ENCODE data around the gene ANO6. TPM values are rescaled to one million over a fixed set of nuclear protein-coding genes. Genes with fewer than 3 reads are reported as not detected.

ANO6 gene
- polyA plus RNA-seq, 1 donor (not counting 4 experiments of a cell fraction or from before 2014, with no cell fraction given) = 64.3 TPM

GRCh38 chr12:45296046-45296586, 80.2 kb downstream of the ANO6 start:
- no peak for DNase-seq (ENCODE audit: low read depth, low spot score)
- peaks cover 63% of the 10 kb centered on the region for H3K79me2 ChIP-seq (ENCODE audit: control insufficient read depth, insufficient read depth, low read length)
- no peaks in the 10 kb centered on the region for H3K36me3 ChIP-seq (ENCODE audit: control insufficient read depth in 2 of 2, extremely low read depth in 1 of 2, insufficient read depth in 2 of 2, low read length in 2 of 2)
- peak; percentile 5 for FAIRE-seq
- H3K27me3 ChIP-seq (ENCODE audit: control insufficient read depth, extremely low read depth, insufficient read depth, low read length) = no peaks in the 10 kb centered on the region
- dilution Hi-C loops (cut with MboI; ENCODE audit: extremely low pct_ligation_motif_present, low sequenced_read_pairs) = no loop called here
- H3K4me3 ChIP-seq (ENCODE audit: control insufficient read depth in 2 of 3, extremely low read depth in 1 of 3, insufficient read depth in 2 of 3, low read depth in 1 of 3, low read length in 3 of 3) = no peak overlapping the region
- no peak overlapping the region for H3K4me2 ChIP-seq (ENCODE audit: control insufficient read depth, extremely low read depth, insufficient read depth, low read depth, low read length)
- no peaks in the 10 kb centered on the region for H4K20me1 ChIP-seq (ENCODE audit: control insufficient read depth, extremely low read depth, insufficient read depth, low read length)
- TF ChIP-seq CTCF (optimal IDR thresholded peaks at IDR 0.05 in 1 of 3, IDR thresholded peaks at IDR 0.05 in 1 of 3, conservative IDR thresholded peaks at IDR 0.05 in 1 of 3; ENCODE audit: extremely low read depth in 1 of 3, insufficient read depth in 2 of 3, low read length in 3 of 3) (no peak), EZH2 (IDR thresholded peaks at IDR 0.05; ENCODE audit: low read length) (no peak)
- no peaks in the 10 kb centered on the region for H3K9me1 ChIP-seq (ENCODE audit: control insufficient read depth, extremely low read depth, insufficient read depth, low read length)
- H3K9me3 ChIP-seq (ENCODE audit: control insufficient read depth, low read depth, low read length) = no peaks in the 10 kb centered on the region
- no peak overlapping the region for H2AFZ ChIP-seq (ENCODE audit: control insufficient read depth, low read length)
- H3K9ac ChIP-seq (ENCODE audit: control insufficient read depth, extremely low read depth, insufficient read depth, low read length) = no peak overlapping the region
- H3K27ac ChIP-seq (ENCODE audit: control insufficient read depth, insufficient read depth, low read length) = no peak overlapping the region
- peaks cover 27% of the 10 kb centered on the region for H3K4me1 ChIP-seq (ENCODE audit: control insufficient read depth, extremely low read depth, insufficient read depth, low read length)

GRCh38 chr12:45298047-45298446, 82.2 kb downstream of the ANO6 start:
- FAIRE-seq (no peak), DNase-seq (ENCODE audit: low read depth, low spot score) (no peak)
- Histone ChIP-seq H3K27me3 (ENCODE audit: control insufficient read depth, extremely low read depth, insufficient read depth, low read length) (no peaks in the 10 kb centered on the region), H3K4me2 (ENCODE audit: control insufficient read depth, extremely low read depth, insufficient read depth, low read depth, low read length) (no peak overlapping the region), H2AFZ (ENCODE audit: control insufficient read depth, low read length) (no peak overlapping the region), H3K79me2 (ENCODE audit: control insufficient read depth, insufficient read depth, low read length) (peaks cover 66% of the 10 kb centered on the region), H3K9me1 (ENCODE audit: control insufficient read depth, extremely low read depth, insufficient read depth, low read length) (no peaks in the 10 kb centered on the region), H3K9ac (ENCODE audit: control insufficient read depth, extremely low read depth, insufficient read depth, low read length) (no peak overlapping the region), H3K4me3 (ENCODE audit: control insufficient read depth in 2 of 3, extremely low read depth in 1 of 3, insufficient read depth in 2 of 3, low read depth in 1 of 3, low read length in 3 of 3) (no peak overlapping the region), H3K36me3 (ENCODE audit: control insufficient read depth in 2 of 2, extremely low read depth in 1 of 2, insufficient read depth in 2 of 2, low read length in 2 of 2) (peaks cover 0 to 3% of the 10 kb centered on the region in 2 experiments), H3K27ac (ENCODE audit: control insufficient read depth, insufficient read depth, low read length) (no peak overlapping the region), H3K4me1 (ENCODE audit: control insufficient read depth, extremely low read depth, insufficient read depth, low read length) (peaks cover 27% of the 10 kb centered on the region), H4K20me1 (ENCODE audit: control insufficient read depth, extremely low read depth, insufficient read depth, low read length) (no peaks in the 10 kb centered on the region), H3K9me3 (ENCODE audit: control insufficient read depth, low read depth, low read length) (no peaks in the 10 kb centered on the region)
- no peak for TF ChIP-seq EZH2 (IDR thresholded peaks at IDR 0.05; ENCODE audit: low read length)
- TF ChIP-seq CTCF (optimal IDR thresholded peaks at IDR 0.05 in 1 of 3, IDR thresholded peaks at IDR 0.05 in 1 of 3, conservative IDR thresholded peaks at IDR 0.05 in 1 of 3; ENCODE audit: extremely low read depth in 1 of 3, insufficient read depth in 2 of 3, low read length in 3 of 3) = no peak
- dilution Hi-C loops (cut with MboI; ENCODE audit: extremely low pct_ligation_motif_present, low sequenced_read_pairs) = no loop called here

Data from keratinocyte (primary cell).